MV-4-11 (cell line): ENCODE data around the gene L2HGDH.
A peak's percentile ranks its signal among the peaks of the same experiment; 100 is the strongest.
"Not testable (repeated sequence)": the region's sequence is repeated elsewhere in the genome, so short reads cannot be mapped to it uniquely, and the experiment has no call there.

Source experiments
- DNase-seq: peaks from one replicate; lab custom pipeline; 2025; lab: John Stamatoyannopoulos, UW

The L2HGDH gene

DNA sequence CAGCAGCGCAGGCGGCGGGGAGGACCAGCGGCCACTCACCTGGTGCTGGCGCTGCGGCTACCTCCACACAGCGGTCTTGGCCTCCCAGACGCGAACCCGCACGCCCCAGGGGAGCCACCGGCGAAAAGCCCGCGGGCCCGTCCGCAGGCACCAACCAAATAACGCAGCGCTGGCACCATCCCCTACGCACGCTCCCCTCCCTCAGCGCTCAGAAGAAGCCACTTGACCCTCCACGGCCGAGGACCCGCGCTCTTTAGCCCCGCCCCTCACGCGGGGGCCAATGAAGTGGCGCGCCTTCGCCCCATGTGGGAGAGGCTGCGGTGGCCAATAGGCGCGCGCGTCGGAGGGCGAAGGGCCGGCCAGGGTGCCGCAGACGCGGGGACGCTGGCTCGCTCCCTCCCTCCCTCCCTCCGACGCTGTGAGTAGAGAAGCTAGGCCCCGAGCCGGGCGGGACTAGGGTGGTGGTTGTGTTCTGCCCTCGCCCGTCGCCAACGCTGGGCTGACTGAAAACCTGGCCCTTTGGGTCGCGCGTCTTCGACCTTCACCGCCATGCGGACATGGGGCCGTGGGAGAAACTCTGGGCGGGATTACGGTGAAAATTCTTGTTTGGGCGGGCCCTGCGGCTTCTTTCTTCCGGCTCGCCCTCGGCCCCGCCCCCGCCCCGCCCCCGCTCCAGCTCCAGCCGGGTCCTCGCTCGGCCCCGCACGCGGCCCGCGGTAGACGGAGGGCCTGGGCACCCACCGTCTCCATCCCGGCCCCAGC, at the start of gene L2HGDH, which contains the start of gene DMAC2L:
TSS of gene L2HGDH (minus strand) at position 258 of the 762 bp plus-strand sequence. CDS start at position 179, 79 bp downstream.
TSS of gene DMAC2L (plus strand) at position 353 of the 762 bp plus-strand sequence. CDS start 9,164 bp downstream, outside the sequence.
- DNase-seq, result peak; percentile 90

DNA sequence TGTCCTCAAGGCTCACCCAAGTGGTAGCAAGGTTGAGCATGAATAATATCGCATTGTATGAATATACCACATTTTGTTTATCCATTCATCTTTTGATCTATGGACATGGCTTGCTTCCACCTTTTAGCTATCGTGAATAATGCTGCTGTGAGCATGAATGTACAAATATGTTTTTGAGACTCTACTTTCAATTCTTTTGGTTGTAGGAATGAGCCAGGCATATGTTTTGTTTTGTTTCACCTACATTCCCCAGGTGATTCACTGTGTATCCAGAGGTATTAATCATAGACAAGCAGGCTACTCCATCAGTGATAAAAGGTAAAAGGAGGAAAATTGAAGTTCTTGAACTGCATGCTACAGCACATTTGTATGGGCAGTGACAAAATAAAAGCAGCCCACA, 48.8 kb upstream of the L2HGDH start:
- DNase-seq, result no peak

DNA sequence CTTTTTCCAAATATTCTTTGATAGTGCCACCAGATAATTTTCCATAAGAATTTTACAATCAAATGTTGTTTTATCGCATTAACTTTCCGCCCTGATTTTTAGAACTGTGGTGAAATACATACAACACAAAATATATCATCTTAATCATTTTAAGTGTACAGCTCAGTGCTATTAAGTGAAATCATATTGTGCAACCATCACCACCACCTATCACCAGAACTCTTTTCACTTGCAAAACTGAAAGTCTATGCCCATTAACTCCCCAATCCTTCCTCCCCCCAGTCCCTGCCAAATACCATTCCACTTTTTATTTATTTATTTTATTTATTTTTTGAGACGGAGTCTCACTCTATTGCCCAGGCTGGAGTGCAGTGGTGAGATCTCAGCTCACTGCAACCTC, 48.1 kb upstream of the L2HGDH start:
- no peak for DNase-seq

GRCh38 chr14:50359631-50360030, 47.6 kb upstream of the L2HGDH start:
- no peak for DNase-seq

DNA sequence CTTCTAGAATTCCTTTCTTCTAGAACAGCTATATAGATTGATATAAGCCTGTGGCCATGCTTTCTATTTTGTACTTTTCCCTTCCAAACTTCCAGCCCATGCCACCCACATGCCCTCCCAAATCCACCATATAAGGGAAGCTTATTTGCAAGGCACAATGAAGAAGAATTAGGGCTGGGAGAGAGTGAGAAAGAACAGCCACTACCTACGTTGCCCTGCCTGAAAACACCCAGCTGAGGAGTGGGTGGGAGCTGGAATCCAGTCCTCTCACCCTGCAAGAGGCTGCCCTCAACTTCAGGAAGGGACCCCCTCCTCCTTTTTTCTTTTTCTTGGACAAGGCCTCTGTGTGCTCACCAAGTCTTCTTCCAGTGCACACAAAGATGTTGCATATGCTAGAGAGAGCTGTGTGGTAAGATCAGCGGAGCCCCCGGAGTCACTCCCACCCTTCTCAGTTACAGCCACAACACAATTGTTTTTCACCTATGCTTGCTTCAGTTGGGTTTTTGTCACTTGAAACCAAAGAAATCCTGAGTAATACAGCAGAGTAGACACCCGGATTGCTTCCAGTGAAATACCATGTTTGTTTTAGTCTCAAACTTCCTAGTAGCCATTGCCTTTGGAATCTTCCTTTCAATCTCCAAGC, 45.8 kb upstream of the L2HGDH start:
- no peak for DNase-seq

GRCh38 chr14:50357124-50357523, 45.1 kb upstream of the L2HGDH start:
- peak; percentile 24 for DNase-seq

DNA sequence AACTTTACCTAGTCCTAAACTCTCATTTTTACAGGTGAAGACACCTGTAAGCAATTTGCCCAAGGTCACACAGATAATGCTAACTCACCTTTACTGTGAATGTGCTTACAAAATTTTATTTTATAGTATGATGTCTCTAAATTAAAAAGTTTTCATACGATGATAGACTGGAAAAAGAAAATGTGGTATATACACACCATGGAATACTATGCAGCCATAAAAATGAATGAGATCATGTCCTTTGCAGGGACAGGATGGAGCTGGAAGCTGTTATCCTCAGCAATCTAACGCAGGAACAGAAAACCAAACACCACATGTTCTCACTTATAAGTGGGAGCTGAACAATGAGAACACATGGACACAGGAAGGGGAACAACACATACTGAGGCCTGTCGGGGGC, 44.3 kb upstream of the L2HGDH start:
- DNase-seq, result not testable (repeated sequence)

- DNase-seq, result no peak
These were observed 43.7 kb upstream of the L2HGDH start for GRCh38 chr14:50355692-50356091.

GRCh38 chr14:50354527-50354926, 42.5 kb upstream of the L2HGDH start:
- no peak for DNase-seq

GRCh38 chr14:50353126-50353525, 41.1 kb upstream of the L2HGDH start:
- no peak for DNase-seq

DNA sequence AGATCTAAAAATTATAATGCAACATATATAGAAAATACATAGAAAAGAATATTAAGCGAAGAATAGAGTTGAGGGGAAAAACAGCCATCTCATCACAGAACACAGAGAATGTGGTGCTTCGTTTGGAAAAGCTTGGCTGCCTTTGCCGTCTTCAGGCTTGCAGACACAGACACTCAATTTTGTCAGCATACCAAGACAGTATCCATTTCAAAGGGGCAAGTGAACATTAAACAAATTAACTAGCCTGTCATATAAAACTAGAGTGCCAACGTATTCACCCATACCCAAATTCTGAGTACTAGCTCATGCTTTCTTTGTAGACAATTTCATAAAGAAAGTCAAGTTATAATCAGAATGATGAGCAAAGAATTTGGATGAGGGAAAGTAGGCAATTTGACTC, 40.6 kb upstream of the L2HGDH start:
- no peak for DNase-seq

DNA sequence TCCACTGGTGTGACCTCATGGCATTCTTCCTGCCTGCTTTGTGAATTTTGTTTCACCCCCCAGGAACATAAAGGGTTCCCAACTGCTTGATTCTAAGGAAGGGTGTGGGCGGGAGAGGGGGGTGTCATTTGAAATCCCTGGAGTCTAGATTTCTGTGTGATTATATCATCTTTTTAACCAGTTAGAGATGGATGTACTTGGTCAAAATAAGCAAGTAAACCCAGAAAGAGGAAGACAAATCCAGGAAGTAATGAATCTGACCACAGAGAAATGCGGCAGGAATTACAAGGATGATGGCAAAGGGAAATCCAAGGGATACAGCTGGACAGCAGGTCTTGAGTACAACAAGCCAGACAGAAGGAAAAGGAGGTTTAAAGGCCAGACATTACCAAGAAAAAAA, 38.9 kb upstream of the L2HGDH start:
- DNase-seq, result peak; percentile 54

DNA sequence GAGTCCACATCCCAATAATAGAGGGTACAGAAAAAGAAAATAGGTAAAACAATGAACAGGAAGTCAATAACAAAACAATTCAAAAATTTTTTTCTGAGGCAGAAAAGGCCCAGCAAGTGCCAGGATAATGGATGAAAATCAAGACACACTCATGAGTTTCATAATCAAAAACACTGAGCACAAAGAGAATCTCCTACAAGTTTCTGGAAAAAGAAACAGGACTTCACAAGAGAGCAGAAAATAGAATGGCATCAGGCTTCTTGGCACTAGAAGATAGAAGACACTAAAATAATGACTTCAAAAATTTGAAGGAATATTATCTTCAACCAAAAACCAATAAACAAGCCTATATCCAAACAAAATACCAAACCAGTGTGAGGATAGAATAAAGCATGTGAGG, 36.9 kb upstream of the L2HGDH start:
- DNase-seq, result no peak

- DNase-seq, result no peak
These were observed 35.5 kb upstream of the L2HGDH start for GRCh38 chr14:50347521-50347920.

DNA sequence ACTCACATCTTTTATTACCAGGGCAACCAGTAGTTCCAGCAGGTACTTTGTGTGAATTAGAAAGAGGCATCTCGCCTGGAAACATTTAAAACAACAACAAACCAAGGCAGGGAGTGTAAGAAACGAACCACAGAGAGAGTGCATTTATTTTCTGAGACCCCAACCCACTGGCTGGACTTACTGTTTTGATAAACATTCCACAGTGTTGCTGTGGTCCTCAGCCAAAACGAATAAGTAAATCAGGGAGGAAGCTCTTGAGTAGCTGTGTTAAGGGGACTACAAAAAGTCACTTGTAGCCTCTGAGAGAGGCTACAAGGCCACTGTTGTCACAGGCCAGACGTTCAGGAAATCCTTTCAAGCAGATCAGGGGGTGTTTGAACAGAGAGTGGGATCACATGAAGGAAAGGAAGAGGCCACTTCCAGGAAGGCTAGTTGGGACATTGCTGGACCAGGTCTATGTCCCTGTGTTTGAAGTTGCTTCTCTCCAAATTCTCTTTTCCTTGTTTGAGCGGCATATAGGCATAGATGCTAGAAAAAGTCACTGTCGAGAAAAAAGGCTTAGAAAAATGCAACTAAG, 33.9 kb upstream of the L2HGDH start:
- DNase-seq, result no peak

- DNase-seq, result no peak
These were observed 33.0 kb upstream of the L2HGDH start for GRCh38 chr14:50344876-50345563.

DNA sequence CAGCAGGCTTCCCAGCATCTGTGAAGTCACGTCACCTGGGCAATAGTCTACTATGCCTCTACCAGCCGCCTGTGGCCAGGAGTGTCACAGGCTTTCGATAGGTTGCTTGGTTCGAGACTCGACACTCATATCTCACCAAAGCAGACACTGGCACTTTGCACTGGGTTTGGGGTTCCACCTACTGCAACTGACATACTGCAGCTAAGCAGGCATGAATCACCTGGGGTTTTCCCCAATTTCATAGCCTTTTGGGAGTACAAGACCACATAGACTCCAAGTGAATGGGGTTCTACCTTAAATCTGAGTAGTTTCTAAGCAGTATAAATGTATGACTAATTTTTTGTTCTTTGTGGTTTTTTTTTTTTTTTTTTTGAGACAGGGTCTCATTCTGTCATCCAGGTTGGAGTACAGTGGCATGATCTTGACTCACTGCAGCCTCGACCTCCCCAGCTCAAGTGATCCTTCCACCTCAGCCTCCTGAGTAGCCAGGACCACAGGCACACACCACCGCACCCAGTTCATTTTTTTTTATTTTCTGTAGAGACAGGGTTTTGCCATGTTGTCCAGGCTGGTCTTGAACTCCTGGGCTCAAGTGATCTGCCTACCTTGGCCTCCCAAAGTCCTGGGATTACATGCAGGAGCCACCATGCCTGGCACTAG, 32.2 kb upstream of the L2HGDH start:
- no peak for DNase-seq

DNA sequence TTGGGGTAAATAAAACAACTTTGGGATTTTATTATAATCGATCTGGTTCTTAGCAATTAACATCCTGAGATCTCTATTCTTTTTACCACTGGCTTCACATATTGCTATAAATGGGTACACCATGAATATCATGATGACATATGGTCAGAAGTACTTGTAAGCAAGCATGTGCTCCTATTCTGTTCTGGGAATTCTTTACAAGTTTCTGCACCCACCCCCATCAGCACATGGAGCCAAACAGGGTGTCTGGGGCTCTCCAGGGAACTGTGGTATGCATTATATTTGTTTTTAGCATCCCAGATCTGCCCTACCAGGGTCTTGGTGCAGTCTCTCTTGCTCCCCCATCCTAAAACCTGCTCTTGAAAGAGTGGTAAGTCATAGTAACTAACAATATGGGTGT, 31.4 kb upstream of the L2HGDH start:
- no peak for DNase-seq

GRCh38 chr14:50342221-50343078, 30.4 kb upstream of the L2HGDH start:
- DNase-seq, result no peak

- DNase-seq, result no peak
These were observed 28.9 kb upstream of the L2HGDH start for GRCh38 chr14:50340963-50341362.

GRCh38 chr14:50340045-50340444, 28.0 kb upstream of the L2HGDH start:
- no peak for DNase-seq
